ENCODE data around the gene POLR2E.
"Not testable (repeated sequence)": the region's sequence is repeated elsewhere in the genome, so short reads cannot be mapped to it uniquely, and the experiment has no call there.

Gene POLR2E

DNA sequence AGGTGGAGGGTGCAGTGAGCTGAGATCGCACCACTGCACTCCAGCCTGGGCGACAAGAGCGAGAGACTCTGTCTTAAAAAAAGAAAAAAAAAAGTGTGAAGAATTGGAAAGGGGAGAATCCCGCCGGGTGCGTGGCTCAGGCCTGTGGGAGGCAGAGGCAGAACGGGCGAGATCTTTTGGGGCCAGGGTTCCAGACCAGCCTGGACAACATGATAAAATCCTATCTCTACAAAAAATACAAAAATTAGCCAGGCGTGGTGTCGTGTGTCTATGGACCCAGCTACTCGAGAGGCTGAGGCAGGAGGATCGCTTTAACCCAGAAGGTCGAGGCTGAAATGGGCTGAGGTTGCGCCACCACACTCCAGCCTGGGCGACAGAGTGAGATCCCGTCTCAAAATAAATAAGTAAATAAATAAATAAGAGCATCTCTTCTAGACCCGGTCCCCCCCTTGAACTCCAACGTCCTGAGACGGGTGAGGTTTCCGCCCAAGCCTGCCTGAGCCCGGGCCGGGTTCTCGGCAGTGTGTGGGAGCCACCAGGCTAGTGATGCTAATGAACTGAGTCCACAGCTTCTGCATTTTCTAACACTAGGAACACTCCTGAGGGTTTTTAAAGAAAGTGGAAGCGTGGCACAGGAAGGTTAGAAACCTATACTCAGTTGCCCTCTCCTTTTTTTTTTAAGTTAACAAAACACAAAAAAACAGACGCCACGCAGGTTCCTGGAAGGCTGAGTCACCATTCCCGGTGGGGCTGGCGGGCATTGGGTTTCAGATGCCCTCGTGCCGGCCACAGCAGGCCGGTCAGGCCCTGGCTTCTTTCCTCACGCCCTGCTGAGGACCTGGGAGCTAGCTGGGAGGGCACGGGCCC lies 30.7 kb upstream of the POLR2E start:
- DNase-seq (ENCODE audit: low spot score): no peak

DNA sequence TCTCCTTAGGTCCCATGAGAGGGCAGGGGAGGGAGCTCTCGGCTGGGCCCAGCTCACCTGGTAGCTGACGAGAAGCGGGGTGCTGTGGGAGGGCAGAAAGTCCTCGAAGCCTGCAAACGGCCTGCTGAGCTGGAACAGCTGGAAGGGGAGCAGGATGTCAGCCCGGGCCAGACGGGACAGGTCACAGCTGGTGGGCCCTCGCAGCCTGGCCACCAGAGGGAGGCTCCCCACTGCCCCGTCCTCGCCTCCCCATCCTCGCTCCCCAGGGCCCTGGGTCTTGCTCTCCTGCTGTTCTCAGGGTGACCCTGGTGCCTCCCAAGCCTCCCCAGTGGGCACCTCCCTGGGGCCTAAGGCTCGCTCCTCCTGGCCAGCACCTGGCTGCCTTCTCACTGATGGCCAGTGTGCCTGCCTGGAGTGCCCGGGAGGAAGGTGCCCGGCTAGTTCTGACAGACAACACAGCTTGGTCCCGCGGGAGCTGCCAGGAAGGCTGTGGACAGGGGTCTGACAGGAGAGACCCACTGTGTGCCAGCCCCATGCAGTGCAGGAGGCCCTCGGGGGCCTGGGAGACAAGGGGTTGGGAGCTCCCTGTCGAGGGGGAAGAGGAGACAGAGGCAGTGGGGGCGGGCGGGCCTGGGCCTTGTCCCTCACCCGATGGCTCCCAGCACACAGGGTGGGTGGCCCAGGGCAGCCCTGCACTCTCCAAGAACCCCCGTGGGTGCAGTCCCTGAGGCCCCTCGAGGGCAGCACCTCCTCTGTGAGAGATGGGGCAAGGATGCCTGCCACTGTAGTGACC lies 28.9 kb upstream of the POLR2E start:
- no peak for DNase-seq (ENCODE audit: low spot score)

DNA sequence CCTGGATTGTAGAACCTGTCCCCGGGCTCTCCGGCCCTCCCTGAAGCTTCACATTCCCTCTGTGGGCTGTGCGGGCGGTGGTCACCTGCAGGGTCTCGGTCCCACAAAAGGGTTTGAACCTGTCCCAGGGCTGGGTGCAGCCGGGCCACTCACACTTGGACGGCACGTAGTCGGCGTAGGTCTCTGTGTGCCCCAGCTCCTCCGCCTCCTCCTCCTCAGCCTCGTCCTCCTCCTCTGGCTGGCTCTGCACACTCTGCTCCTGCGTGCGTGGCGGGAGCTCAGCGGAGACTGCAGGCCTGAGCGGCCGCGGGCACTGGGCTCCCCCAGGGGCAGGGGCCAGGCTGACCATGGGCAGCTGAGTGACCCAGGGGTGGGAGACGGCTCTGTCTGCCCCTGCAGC lies 28.2 kb upstream of the POLR2E start:
- no peak for DNase-seq (ENCODE audit: low spot score)

DNA sequence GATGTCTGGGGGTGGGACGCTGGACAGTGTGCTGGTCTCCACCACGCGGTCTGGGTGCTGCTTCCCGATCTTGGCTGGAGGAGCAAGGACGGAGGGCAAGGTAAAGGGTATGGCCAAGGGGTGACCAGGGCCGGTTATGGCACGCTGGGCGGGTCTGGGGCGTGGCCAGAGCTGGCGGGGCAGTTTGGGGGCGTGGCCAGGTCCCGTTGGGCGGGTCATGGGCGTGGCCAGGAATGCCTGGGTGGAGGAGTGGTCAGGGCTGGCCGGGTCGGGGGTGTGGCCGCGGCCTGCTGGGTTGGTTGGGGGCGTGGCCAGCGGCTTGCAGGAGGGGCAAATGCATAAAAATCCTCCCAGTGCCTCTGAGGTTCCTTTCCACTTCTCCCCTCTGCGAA lies 27.8 kb upstream of the POLR2E start:
- DNase-seq (ENCODE audit: low spot score): peak; percentile 64

DNA sequence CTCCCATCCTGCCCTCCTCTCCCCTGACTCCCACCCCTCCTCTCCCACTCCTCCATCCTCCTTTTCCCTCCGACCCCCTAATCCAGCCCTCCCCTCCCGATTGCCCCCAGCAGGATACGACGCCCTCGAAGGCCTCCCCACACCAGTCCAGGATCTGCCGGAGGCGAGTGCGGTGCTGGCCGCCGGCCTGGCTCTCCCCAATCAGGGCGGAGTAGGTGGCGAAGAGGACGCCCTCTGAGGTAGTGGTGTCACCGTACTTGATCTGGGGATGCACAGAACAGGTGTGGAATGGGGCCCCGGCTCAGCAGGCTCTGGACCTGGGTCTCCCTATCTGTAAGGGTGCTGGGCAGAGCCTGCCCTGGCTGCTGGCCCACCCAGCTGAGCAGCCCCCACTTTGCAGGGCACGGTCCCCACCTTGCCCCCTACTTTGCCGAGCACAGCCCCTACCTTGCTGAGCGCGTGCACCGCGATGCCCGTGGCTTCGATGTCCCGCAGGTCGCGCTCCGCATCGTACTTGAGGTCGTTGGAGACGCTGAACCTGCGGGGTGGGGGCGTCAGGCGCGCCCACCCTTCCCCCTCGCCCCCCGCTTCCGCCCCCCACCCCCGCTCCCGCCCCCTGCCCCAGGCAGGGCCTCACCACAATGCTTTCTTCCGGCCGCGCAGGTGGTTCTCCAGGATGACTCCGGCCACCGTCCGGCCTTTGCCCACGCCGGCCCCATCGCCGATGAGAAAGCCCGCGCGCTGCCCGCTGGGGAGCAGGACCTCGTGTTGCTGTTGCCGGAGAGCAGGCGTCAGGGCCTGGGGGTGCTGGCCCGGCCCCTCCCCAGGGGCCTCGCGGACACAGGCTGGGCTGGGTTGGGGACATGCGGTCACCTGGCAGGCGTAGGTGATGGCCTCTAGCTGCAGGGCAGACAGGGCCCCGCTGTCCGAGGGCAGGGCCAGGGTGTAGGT lies 27.1 kb upstream of the POLR2E start:
- no peak for DNase-seq (ENCODE audit: low spot score)

DNA sequence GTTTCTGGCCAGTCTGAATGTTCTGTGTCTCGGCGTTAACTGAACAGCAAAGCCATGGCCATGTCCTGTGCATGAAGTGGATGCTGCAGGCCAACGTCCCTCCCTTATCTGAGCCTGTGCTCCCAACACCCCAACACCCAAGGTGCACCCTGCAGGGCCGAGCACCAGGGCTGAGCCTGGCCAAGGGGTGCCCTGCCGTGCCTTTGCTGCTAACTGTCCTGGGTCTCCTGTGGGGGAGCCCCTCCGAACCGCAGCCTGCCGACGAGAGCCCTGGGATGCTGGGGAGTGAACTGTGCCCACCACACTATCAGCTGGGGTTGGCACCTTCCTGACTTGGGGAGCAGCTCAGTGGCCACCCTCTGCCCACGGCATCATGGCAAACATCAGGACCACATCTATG lies 26.2 kb upstream of the POLR2E start:
- no peak for DNase-seq (ENCODE audit: low spot score)

DNA sequence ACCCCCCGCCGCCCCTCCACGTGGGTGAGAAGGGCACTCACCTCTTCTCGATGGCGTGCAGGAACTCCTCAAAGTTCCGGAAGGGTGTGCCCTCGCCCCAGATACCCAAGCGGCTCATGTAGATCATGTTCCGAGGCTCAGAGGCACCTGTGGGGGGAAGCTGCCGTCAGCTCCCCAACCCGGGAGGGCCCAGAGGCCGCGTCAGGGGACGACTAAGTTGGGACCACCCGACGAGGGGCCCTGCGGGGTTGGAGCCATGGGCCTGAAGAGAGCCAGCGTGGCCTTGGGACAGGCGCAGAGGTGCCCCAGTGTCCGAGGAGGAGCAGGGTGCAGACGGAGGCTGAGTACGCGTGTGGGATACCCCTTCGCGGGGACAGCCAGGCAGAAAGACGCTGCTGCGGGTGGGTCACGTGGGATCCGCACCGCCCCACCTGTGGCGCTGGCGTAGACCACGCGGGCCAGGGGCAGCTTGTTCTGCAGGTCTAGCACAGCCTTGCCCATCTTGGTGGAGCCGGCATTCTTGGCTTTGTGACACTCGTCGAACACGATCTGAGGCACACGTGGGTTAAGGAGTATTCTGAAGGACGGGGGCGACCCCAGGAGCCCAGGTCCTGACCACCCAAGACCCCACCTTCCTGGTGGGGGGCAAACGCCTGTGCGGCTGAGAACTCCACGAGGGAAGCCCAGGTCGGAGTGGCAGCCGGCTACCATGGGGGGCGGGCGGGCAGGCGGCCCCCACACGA lies 24.5 kb upstream of the POLR2E start:
- no peak for DNase-seq (ENCODE audit: low spot score)

DNA sequence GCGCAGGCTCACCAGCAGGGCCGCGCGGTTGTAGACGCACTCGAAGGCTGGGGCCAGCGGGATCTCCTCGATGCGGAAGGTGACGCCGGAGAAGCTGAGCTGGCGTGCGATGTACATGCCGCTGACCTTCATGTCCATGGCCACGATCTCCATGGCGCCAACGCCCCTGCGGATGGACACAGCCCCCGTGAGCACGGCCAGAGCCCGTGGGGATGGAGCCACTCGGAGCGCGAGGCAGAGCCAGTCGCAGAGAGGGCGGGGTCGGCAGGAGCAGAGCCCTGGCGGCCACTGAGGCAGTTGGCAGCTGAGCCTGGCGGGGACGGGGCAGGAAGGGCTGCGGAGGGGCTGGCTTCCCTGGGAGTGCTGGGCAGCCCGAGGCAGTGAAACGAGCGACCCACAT lies 23.8 kb upstream of the POLR2E start:
- no peak for DNase-seq (ENCODE audit: low spot score)

DNA sequence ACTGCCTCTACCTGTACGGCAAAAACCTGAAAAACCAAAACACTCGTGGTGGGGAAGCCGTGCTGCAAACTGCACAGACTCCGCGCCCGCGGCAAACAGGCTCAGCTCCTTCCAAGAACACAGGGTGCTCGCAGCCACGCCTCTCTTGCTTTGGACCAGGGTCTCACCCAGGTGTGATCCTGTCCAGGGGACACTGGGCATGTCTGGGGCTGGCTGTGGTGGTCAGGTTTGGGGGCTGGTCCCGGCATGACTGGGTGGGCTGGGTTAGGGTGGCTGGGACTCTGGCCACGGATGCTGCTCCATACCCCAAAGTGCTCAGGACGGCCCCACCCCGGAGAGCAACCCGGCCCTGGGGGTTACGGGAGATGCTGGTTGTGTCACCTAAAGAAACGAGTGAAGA lies 22.5 kb upstream of the POLR2E start:
- DNase-seq (ENCODE audit: low spot score): no peak

DNA sequence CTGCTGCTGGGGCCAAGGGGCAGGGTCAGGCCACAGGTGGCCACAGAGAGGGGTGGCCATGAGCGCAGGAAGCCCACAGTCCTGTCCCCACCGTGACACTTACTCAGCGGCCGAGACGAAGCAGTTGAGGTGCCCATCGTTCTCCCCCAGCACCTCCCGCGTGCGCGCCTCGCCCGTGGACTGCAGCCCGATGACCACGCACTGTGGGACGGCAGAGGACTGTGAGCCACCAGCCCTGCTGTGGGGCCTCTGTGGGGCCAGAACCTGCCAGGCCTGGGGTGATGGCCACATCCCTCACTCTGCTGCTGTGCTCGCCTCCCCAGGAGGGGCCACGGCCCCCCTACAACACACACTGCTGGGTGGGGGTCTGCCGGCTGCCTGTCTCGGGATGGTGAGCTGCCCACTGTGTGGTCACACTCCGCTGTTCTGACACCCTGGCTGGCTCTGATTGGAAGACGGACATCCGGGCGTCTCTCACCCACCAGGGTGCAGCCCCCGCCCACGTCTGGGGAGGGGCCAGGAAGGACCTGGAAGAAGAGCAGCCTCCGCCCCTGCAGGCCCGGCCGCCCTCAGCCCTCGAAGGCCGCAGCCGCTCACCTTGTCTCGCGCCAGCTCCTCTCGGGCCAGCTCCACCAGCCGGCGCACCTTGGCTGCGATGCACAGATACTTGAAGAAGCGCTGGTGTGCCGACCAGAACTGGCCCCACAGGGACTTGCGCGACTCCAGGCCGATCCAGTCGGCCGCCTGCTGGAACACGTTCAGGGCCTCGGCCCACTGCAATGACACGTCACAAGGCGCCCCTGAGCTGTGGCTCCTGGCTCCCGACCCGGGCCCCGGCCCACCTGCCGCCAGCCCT lies 21.8 kb upstream of the POLR2E start:
- no peak for DNase-seq (ENCODE audit: low spot score)

DNA sequence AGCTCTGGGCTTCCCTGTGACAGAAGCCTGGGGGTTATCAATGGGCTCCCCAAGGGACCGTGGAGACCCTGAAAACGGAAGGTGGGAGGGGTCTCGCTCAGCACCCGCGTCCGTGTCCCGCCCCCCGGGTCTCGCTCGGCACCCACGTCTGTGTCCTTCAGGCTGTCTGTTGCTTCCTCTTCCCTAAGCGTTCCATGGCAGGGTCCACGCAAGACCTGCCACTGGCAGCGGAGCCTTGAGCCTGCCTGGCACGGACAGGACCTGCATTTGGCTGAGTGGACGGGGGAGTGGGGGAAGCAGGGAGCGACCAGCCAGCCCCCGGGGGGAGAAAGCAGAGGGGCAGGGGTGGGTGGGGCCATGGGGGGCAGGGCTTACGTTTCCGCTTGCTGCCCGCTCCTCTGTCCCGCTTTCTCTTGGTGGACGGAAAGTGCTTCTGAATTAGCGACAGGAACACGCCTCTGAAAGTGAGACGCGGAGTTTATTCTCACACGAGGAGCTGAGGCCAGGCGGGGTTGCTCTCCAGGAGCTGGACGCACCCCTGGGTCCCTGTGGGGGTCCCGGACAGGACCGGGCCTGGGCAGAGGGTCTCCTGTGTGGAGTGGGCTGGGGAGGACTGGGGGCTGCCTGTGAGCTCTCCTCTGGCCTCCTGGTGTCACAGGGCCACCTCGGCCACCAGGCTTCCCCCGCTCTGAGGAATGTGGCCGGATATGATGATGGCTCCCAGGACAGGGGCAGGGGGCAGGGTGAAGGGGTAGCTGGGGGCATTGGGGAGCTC lies 20.7 kb upstream of the POLR2E start:
- DNase-seq (ENCODE audit: low spot score): no peak

DNA sequence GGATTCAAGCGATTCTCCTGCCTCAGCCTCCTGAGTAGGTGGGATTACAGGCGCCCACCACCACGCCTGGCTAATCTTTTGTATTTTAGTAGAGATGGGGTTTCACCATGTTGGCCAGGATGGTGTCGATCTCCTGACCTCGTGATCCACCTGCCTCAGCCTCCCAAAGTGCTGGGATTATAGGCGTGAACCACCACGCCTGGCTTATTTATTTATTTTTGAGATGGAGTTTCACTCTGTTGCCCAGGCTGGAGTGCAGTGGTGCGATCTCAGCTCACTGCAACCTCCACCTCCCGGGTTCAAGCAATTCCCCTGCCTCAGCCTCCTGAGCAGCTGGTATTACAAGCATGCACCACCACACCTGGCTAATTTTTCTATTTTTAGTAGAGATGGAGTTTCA lies 19.6 kb upstream of the POLR2E start:
- not testable (repeated sequence) for DNase-seq (ENCODE audit: low spot score)

DNA sequence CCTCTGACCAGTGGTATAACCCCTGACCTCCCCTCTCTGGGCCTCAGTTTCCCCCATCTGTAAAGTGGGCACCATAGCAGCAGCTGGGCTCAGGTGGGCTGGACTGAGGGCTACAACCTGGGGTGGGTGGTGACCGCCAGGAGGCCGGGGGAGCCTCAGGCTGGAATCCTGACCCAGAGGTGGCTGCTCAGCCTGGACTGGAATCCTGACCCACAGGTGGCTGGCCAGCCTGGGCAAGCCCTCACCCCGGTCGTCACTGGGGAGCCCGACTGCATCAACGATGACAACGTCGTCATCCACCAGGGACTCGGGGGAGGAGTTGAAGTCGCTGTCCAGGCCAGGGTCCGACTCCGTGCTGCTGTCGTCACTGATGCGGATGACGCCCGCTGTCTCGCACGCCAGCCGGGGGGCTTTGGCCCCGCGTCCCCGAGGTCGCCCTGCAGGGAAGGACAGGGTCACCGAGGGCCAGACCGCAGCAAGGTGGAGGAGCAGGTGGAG lies 18.9 kb upstream of the POLR2E start:
- no peak for DNase-seq (ENCODE audit: low spot score)

DNA sequence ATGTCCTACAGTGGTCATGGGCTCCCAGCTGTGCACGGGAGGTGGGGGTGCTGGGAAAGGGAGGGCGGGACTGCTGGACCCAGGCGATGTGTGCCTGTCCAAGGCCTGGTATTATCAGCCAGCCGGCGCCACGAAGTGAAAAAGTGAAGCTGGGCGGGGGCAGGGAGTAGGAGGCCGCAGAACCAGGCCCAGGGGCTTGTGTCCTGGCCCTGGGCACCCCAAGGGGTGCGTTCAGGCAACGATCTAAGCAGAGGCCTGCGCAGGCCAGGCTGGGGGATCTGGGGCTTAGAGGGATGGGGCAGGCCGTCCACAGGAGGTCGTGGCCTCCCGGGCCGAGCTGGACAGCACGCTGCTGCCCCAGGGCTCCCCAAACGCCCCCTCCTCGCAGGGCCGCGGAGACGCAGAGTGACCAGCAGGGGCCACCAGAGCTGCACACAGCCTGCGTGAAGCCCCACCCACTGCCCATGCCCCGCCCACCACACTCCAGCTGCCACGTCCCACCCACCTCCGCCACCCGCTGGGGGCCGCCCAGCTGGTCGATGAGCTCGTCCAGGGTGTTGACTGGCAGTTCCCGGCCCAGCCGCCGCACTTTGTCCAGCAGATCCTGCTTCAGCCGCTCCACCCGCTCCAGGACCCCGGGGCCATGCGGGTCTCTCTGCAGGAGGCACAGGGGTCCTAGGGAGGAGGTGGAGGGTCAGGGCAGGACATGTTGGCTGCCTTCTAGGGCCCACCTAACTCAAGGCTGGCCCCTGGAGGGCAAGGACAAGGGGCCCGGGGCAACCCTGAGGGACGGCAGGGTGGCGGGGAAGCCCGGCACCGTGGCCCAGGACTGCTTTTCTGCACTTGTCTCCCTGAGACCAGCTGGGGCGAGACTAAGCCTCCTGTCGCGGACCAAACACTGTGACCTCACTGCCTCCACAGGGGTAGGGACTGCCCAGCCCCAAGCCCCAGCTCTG lies 18.1 kb upstream of the POLR2E start:
- peak; percentile 99 for DNase-seq (ENCODE audit: low spot score)

DNA sequence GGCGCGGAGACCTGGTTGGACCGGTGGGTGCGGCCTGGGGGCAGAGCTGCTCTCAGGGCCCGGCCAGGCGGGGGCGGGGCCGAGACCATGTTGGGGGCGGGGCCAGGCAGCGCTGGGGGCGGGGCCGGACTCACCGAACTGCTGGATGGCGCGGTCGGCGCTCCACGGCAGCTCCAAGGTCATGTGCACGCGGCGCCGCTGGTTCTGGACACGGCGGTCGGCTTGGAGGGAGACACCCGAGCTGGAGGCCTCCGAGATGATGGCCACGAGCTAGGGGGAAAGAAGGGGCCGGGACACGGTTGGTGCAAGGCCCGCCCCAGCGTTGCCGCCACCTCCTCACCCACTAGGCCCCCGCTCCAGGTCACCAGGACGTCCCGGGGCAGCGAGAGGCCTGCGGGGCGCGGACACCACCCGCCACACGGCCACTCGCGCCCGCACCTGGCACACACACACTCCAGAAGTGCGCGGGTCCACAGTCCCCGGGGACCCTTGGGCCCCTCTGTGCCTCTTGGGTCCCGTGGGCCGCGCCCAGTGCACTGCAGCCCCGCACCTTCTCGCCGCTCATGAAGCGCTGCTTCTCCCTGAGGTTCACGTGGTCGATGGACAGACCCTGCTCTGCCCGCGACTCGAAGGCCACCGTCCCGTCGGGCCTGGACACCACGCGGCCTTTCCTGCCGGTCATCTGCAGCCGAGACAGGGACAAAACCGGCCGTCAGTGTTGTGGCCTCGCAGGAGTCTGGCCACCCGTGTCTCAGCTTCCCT lies 17.3 kb upstream of the POLR2E start:
- DNase-seq (ENCODE audit: low spot score): peak; percentile 62

DNA sequence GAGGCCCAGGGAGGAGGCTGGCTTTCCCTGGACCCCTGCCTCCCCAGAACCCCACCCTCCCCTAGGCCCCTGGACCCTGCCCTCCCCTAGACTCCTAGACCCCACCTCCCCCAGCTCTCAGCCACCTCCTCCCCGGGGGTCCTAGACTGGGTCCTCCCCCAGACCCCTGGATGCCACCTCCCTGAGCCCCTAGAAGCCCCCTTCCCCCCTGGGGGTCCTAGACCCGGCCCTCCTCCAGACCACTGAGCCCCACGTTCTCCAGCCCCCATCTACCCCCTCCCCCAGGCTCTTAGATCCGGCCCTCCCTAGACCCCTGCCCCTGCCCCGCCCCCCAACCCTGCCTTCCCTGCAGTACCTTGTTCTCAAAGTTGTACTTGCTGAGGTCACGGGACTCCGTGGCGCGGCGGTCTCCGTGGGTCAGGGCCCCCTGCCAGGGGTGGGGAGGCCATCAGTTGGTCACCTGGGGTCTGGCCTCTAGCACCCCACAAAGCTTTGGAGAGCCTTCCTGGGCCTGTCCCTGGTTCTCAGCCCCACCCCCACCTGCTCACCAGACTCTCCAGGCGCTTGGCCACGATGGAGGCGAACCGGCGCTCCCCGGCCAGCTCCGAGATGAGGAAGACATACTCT lies 16.6 kb upstream of the POLR2E start:
- no peak for DNase-seq (ENCODE audit: low spot score)
